AG04450 (cell line): Measurements from ENCODE around the gene LRRC49. TPM values are rescaled to one million over a fixed set of nuclear protein-coding genes. Genes with fewer than 3 reads are reported as not detected.
"Not testable (repeated sequence)": the region's sequence is repeated elsewhere in the genome, so short reads cannot be mapped to it uniquely, and the experiment has no call there.

Source experiments
- CTCF ChIA-PET: fragments of 300-600, 350-600 bp; formaldehyde crosslinking; extraction: SDS; loops from one replicate; lab custom pipeline; 2022; ENCODE audit warnings: antibody characterized with exemption, inconsistent platforms; lab: Charles Lee
- POLR2A ChIA-PET: fragments of 350-600 bp; formaldehyde crosslinking; extraction: SDS; loops from one replicate; lab custom pipeline; 2021; ENCODE audit warnings: antibody characterized with exemption, inconsistent platforms; lab: Yijun Ruan, JAX
- DNase-seq: peaks from one replicate; pipeline ENCODE4 v3.0.0-alpha.2; 2011; ENCODE audit warnings: low read depth, low spot score
- H3K27ac ChIP-seq: one replicate; pipeline ENCODE4 v1.5.1; 2012; ENCODE audit warnings: low read depth, low read length, control low read depth
- H3K27me3 ChIP-seq: one replicate; pipeline ENCODE4 v1.6.0; 2012; ENCODE audit warnings: low read length; ENCODE audit not compliant: control insufficient read depth, insufficient read depth
- H3K4me3 ChIP-seq: 2 replicates; pipeline ENCODE4 v1.5.1; 2011; ENCODE audit warnings: mild to moderate bottlenecking, low read depth, low read length, control low read depth
- H3K9me3 ChIP-seq: 2 replicates; pipeline ENCODE4 v1.5.1; 2012; ENCODE audit warnings: low read length; ENCODE audit not compliant: control insufficient read depth, insufficient read depth
- CTCF ChIP-seq: IDR thresholded peaks from 2 replicates; pipeline ENCODE4 v1.5.1; 2011; ENCODE audit warnings: low read depth, low read length, control low read depth, inconsistent platforms
- polyA plus RNA-seq: library from polyadenylated mRNA; depleted of rRNA; stranded (reverse); fragments of >200 nt; gene quantifications from 2 replicates; pipeline ENCODE4 v1.2.3, GENCODE V29; 2011

The LRRC49 gene
- polyA plus RNA-seq, 1 experiment = 25.0 TPM

GRCh38 chr15:70932397-70932796, 39.8 kb downstream of the LRRC49 start:
- Histone ChIP-seq H3K9me3 (no peaks in the 10 kb centered on the region), H3K4me3 (no peak overlapping the region), H3K27ac (no peak overlapping the region), H3K27me3 (no peaks in the 10 kb centered on the region)
- no peak for TF ChIP-seq CTCF
- ChIA-PET POLR2A (interaction anchor here (0.7 kb wide), 1 partner anchor 46 kb away, joined by 7 read pairs; no protein-coding TSS in a partner anchor), CTCF (no interaction called here)
- DNase-seq = no peak

- ChIA-PET CTCF (no interaction called here), POLR2A (no interaction called here)
- TF ChIP-seq CTCF = no peak
- DNase-seq = no peak
- Histone ChIP-seq H3K4me3 (no peak overlapping the region), H3K27me3 (no peaks in the 10 kb centered on the region), H3K9me3 (no peaks in the 10 kb centered on the region), H3K27ac (no peak overlapping the region)
These were observed 40.8 kb downstream of the LRRC49 start for GRCh38 chr15:70933411-70933810.

- Histone ChIP-seq H3K9me3 (no peaks in the 10 kb centered on the region), H3K4me3 (no peak overlapping the region), H3K27me3 (no peaks in the 10 kb centered on the region), H3K27ac (no peak overlapping the region)
- no peak for DNase-seq
- CTCF ChIA-PET = interaction anchor here (0.6 to 0.8 kb wide), 2 partner anchors 104 to 167 kb away, joined by 3 to 4 read pairs; no protein-coding TSS in a partner anchor
- TF ChIP-seq CTCF = no peak
- POLR2A ChIA-PET = no interaction called here
These were observed 43.0 kb downstream of the LRRC49 start for GRCh38 chr15:70935631-70936030.

- H3K27me3 ChIP-seq = no peaks in the 10 kb centered on the region
- no peak for DNase-seq
- no peaks in the 10 kb centered on the region for H3K9me3 ChIP-seq
- no peak overlapping the region for H3K27ac ChIP-seq
- ChIA-PET CTCF (interaction anchor here (0.6 to 1.0 kb wide), 3 partner anchors 103 to 167 kb away, joined by 3 to 4 read pairs (median 3); no protein-coding TSS in a partner anchor), POLR2A (interaction anchor here (0.5 kb wide), 1 partner anchor 83 kb away, joined by 3 read pairs; no protein-coding TSS in a partner anchor)
- TF ChIP-seq CTCF = no peak
- no peak overlapping the region for H3K4me3 ChIP-seq
These were observed 43.7 kb downstream of the LRRC49 start for GRCh38 chr15:70936326-70936725.

GRCh38 chr15:70943285-70943684, 50.7 kb downstream of the LRRC49 start:
- H3K27ac ChIP-seq, H3K9me3 ChIP-seq, H3K27me3 ChIP-seq, POLR2A ChIA-PET, CTCF ChIA-PET, H3K4me3 ChIP-seq, DNase-seq: not testable (repeated sequence)
